GM12878 (cell line): ENCODE results near the gene TOR1B. TPM values are rescaled to one million over a fixed set of nuclear protein-coding genes. Genes with fewer than 3 reads are reported as not detected.

Source experiments
- ATAC-seq: fragments of 200-7000 bp; cut with Tn5 transposase; 3 replicates; pipeline ENCODE4 v1.9.1; 2020; ENCODE audit warnings: mild to moderate bottlenecking, moderate library complexity
- BruUV-seq: library from RNA; stranded (reverse); fragments of 400-500 nt; replicated peaks from 2 replicates; lab custom pipeline; 2021; lab: Mats Ljungman, UMichigan
- CTCF ChIA-PET: fragments of 300-600 bp; sonication (Branson Sonifier 250); formaldehyde crosslinking; extraction: SDS; loops from one replicate; lab custom pipeline; 2021; ENCODE audit warnings: inconsistent platforms; lab: Yijun Ruan, JAX
- POLR2A ChIA-PET: fragments of 350-600 bp; formaldehyde crosslinking; extraction: SDS; loops from one replicate; lab custom pipeline; 2021; ENCODE audit warnings: inconsistent platforms; lab: Charles Lee
- RAD21 ChIA-PET: fragments of 300-600 bp; sonication (Branson Sonifier 250); formaldehyde crosslinking; loops from one replicate; lab custom pipeline; 2023; ENCODE audit warnings: antibody characterized with exemption; ENCODE audit not compliant: unreplicated experiment; lab: Charles Lee
- SMC1A ChIA-PET: fragments of 300-600 bp; sonication (Branson Sonifier 250); formaldehyde crosslinking; loops from one replicate; lab custom pipeline; 2023; ENCODE audit not compliant: unreplicated experiment, uncharacterized antibody; lab: Charles Lee
- DNase-seq: peaks from one replicate; pipeline ENCODE4 v3.0.0-alpha.2; 2011; ENCODE audit warnings: low read depth, low spot score
- FAIRE-seq: peaks from 3 replicates; lab custom pipeline; 2011; peaks lifted over from hg19 to GRCh38; lab: Jason Lieb, UNC
- H2AFZ ChIP-seq: 2 replicates; pipeline ENCODE4 v1.6.0; 2011; ENCODE audit warnings: low read depth, low read length, control low read depth; ENCODE audit not compliant: control insufficient read depth
- H3K27ac ChIP-seq: 2 replicates; pipeline ENCODE4 v1.5.1; 2011; ENCODE audit warnings: control low read depth; ENCODE audit not compliant: control insufficient read depth, insufficient read depth
- H3K27me3 ChIP-seq, 2 experiments: replicated peaks in 1 of 2; 2 replicates each; pipeline versions ENCODE4 v1.6.0 to v1.6.1; 2011; ENCODE audit warnings: low read length in 1 of 2; ENCODE audit not compliant: control insufficient read depth in 2 of 2, insufficient read depth in 2 of 2
- H3K36me3 ChIP-seq, 2 experiments: 2 replicates each; pipeline ENCODE4 v1.5.1; 2011; ENCODE audit warnings: low read length in 1 of 2; ENCODE audit not compliant: control insufficient read depth in 2 of 2, insufficient read depth in 2 of 2
- H3K4me1 ChIP-seq: 2 replicates; pipeline ENCODE4 v1.6.1; 2011; ENCODE audit warnings: mild to moderate bottlenecking, low read length, moderate library complexity, mixed read lengths; ENCODE audit not compliant: control insufficient read depth, insufficient read depth
- H3K4me2 ChIP-seq: 2 replicates; pipeline ENCODE4 v1.6.0; 2011; ENCODE audit warnings: control low read depth; ENCODE audit not compliant: control insufficient read depth, insufficient read depth
- H3K4me3 ChIP-seq: fragments of 200-600 bp; sonication (generic); 2 replicates; pipeline ENCODE4 v1.5.1; 2016
- H3K79me2 ChIP-seq: 2 replicates; pipeline ENCODE4 v1.6.0; 2011; ENCODE audit warnings: low read length; ENCODE audit not compliant: control insufficient read depth, insufficient read depth
- H3K9ac ChIP-seq: 2 replicates; pipeline ENCODE4 v1.8.0; 2011; ENCODE audit warnings: low read length, control low read depth, mixed read lengths; ENCODE audit not compliant: control insufficient read depth, insufficient read depth
- H3K9me3 ChIP-seq: replicated peaks from 3 replicates; pipeline ENCODE4 v1.5.1; 2011; ENCODE audit warnings: mild to moderate bottlenecking, low read length; ENCODE audit not compliant: control insufficient read depth, insufficient read depth
- H4K20me1 ChIP-seq: 2 replicates; pipeline ENCODE4 v1.6.0; 2011; ENCODE audit not compliant: control insufficient read depth, insufficient read depth
- ATF7 ChIP-seq: fragments of 450-650 bp; IDR thresholded peaks from 2 replicates; pipeline ENCODE4 v1.6.1; 2016; ENCODE audit warnings: low read depth, mild to moderate bottlenecking
- BACH1 ChIP-seq: fragments of 450-650 bp; IDR thresholded peaks from 2 replicates; pipeline ENCODE4 v1.6.1; 2017; ENCODE audit warnings: mild to moderate bottlenecking, borderline replicate concordance
- CBFB ChIP-seq: IDR thresholded peaks from 2 replicates; pipeline ENCODE4 v1.6.1; 2016; ENCODE audit warnings: antibody characterized with exemption, low read depth
- DPF2 ChIP-seq: fragments of 450-650 bp; IDR thresholded peaks from 2 replicates; pipeline ENCODE4 v1.6.1; 2017; ENCODE audit warnings: mild to moderate bottlenecking
- EP300 ChIP-seq, 2 experiments: fragments of 150-350 bp in 1 of 2; IDR thresholded peaks; 2 replicates each; pipeline ENCODE4 v1.6.1; 2011 to 2012; ENCODE audit warnings: low read depth in 2 of 2, low read length in 2 of 2, borderline replicate concordance in 1 of 2, improper control_type of control experiment in 1 of 2, inconsistent platforms in 1 of 2; ENCODE audit not compliant: control insufficient read depth in 1 of 2
- GATAD2B ChIP-seq: fragments of 450-650 bp; conservative IDR thresholded peaks from 2 replicates; pipeline ENCODE4 v1.6.1; 2017; ENCODE audit warnings: low read depth, mild to moderate bottlenecking, moderate library complexity
- RBBP5 ChIP-seq: fragments of 200-600 bp; sonication (generic); conservative IDR thresholded peaks from 2 replicates; pipeline ENCODE4 v1.6.1; 2016
- RELA ChIP-seq: fragments of 450-650 bp; IDR thresholded peaks from 2 replicates; pipeline ENCODE4 v1.8.0; 2014; ENCODE audit warnings: borderline replicate concordance; ENCODE audit not compliant: partially characterized antibody
- SKIL ChIP-seq: fragments of 450-650 bp; IDR thresholded peaks from 2 replicates; pipeline ENCODE4 v1.6.1; 2017; ENCODE audit warnings: mild to moderate bottlenecking, low read depth, inconsistent platforms; ENCODE audit not compliant: poor library complexity, severe bottlenecking
- SMARCA5 ChIP-seq: fragments of 450-650 bp; IDR thresholded peaks from 2 replicates; pipeline ENCODE4 v1.6.1; 2017; ENCODE audit warnings: mild to moderate bottlenecking
- STAT1 ChIP-seq: fragments of 450-650 bp; conservative IDR thresholded peaks from 2 replicates; pipeline ENCODE4 v1.6.1; 2014; ENCODE audit warnings: antibody characterized with exemption, mild to moderate bottlenecking
- SUZ12 ChIP-seq: fragments of 200-600 bp; sonication (generic); IDR thresholded peaks from one replicate; pipeline ENCODE4 v1.6.1; 2018; ENCODE audit warnings: antibody characterized with exemption, mild to moderate bottlenecking; ENCODE audit not compliant: unreplicated experiment
- ZBED1 ChIP-seq: IDR thresholded peaks from 2 replicates; pipeline ENCODE4 v1.6.1; 2016; ENCODE audit warnings: borderline replicate concordance
- ZNF207 ChIP-seq: fragments of 450-650 bp; IDR thresholded peaks from 2 replicates; pipeline ENCODE4 v1.6.1; 2014; ENCODE audit warnings: antibody characterized with exemption, mild to moderate bottlenecking, borderline replicate concordance
- WGBS: methylation state at CpG from one replicate; pipeline ENCODE4 v1.1.6; 2016; ENCODE audit warnings: low lambda C conversion rate; ENCODE audit not compliant: insufficient replicate concordance, insufficient coverage; ENCODE audit errors: missing lambda C conversion rate; 5-methylcytosine and 5-hydroxymethylcytosine counted together
- in situ Hi-C: fragments of 300-500 bp; cut with MboI; formaldehyde crosslinking; loops from 9 replicates; pipeline ENCODE4 v1.14.3; 2018; ENCODE audit warnings: mixed read lengths
- intact Hi-C: fragments of 100-400 bp; cut with micrococcal nuclease; formaldehyde crosslinking; loops from one replicate; pipeline ENCODE4 v1.14.2; 2022; ENCODE audit not compliant: unreplicated experiment
- polyA plus RNA-seq, 11 experiments: library from polyadenylated mRNA; depleted of rRNA in 4 of 11; unstranded in 6 of 11; stranded (reverse) in 5 of 11; fragments of >200 nt; fragmentation: Nextera tagmentation in 4 of 11; fragmentation: Illumina TruSeq in 1 of 11; extraction: Ambion mirVana in 4 of 11; extraction: Trizol in 1 of 11; gene quantifications; 1 replicate in 1 of 11; 2 replicates in 10 of 11; pipeline versions ENCODE4 v1.2.1 to v1.2.3, GENCODE V29; 2011 to 2016; ENCODE audit warnings: inconsistent platforms in 2 of 11, missing spikeins in 2 of 11, low read depth in 1 of 11
- total RNA-seq, 4 experiments: library from RNA; depleted of rRNA in 3 of 4; stranded (reverse); fragments of >200 nt in 3 of 4; fragmentation: Illumina TruSeq in 1 of 4; extraction: Trizol in 1 of 4; gene quantifications; 2 replicates each; pipeline versions ENCODE4 v1.2.1 to v1.2.3, GENCODE V29; 2013 to 2021
- TF ChIP-seq, protein P1 (sequence below): IDR thresholded peaks from 2 replicates; pipeline ENCODE4 v1.6.1; 2011; ENCODE audit warnings: low read depth, low read length, improper control_type of control experiment, borderline replicate concordance
- TF ChIP-seq, protein P2 (sequence below): fragments of 450-650 bp; IDR thresholded peaks from 2 replicates; pipeline ENCODE4 v1.6.1; 2016; ENCODE audit warnings: mild to moderate bottlenecking
- TF ChIP-seq, protein P3 (sequence below): IDR thresholded peaks from 2 replicates; pipeline ENCODE4 v1.6.1; 2012; ENCODE audit warnings: low read length, inconsistent platforms

TOR1B gene
- total and polyA plus RNA-seq, 10 of the 15 experiments (the other 5 are each of a cell fraction or from before 2014, with no cell fraction given): 1.8 to 17.5 (median 9.9) TPM

GRCh38 chr9:129853614-129854013, 50.6 kb downstream of the TOR1B start:
- Histone ChIP-seq H3K4me2 (no peak overlapping the region), H3K79me2 (no peaks in the 10 kb centered on the region), H3K9me3 (no peaks in the 10 kb centered on the region), H3K27ac (no peak overlapping the region), H4K20me1 (no peaks in the 10 kb centered on the region), H3K36me3 (peaks cover 0 to 8% of the 10 kb centered on the region in 2 experiments; a peak in 3 of 4 replicates), H3K4me3 (no peak overlapping the region), H3K4me1 (no peaks in the 10 kb centered on the region), H3K27me3 (no peaks in the 10 kb centered on the region), H2AFZ (no peak overlapping the region), H3K9ac (no peak overlapping the region)
- BruUV-seq: no TSS peak
- intact Hi-C loops: no loop called here
- RAD21 ChIA-PET: no interaction called here
- ATAC-seq (no peak), DNase-seq (no peak), FAIRE-seq (no peak)
- in situ Hi-C loops: no loop called here
- SMC1A ChIA-PET: interaction anchor here (1.2 kb wide), 1 partner anchor 109 kb away, joined by 3 read pairs; no protein-coding TSS in a partner anchor
- CTCF ChIA-PET: interaction anchor here (1.2 kb wide), 1 partner anchor 10 kb away, joined by 3 read pairs; no protein-coding TSS in a partner anchor
- POLR2A ChIA-PET: no interaction called here
- 43% methylated on average over 3 of the region's 3 CpGs for WGBS
- TF ChIP-seq SMARCA5: no peak
- TF ChIP-seq ZBED1: no peak
- no peak for TF ChIP-seq SKIL
- no peak for TF ChIP-seq STAT1
- TF ChIP-seq BACH1: no peak
- TF ChIP-seq, protein P1, sequence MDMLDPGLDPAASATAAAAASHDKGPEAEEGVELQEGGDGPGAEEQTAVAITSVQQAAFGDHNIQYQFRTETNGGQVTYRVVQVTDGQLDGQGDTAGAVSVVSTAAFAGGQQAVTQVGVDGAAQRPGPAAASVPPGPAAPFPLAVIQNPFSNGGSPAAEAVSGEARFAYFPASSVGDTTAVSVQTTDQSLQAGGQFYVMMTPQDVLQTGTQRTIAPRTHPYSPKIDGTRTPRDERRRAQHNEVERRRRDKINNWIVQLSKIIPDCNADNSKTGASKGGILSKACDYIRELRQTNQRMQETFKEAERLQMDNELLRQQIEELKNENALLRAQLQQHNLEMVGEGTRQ: no peak
- TF ChIP-seq, protein P2, sequence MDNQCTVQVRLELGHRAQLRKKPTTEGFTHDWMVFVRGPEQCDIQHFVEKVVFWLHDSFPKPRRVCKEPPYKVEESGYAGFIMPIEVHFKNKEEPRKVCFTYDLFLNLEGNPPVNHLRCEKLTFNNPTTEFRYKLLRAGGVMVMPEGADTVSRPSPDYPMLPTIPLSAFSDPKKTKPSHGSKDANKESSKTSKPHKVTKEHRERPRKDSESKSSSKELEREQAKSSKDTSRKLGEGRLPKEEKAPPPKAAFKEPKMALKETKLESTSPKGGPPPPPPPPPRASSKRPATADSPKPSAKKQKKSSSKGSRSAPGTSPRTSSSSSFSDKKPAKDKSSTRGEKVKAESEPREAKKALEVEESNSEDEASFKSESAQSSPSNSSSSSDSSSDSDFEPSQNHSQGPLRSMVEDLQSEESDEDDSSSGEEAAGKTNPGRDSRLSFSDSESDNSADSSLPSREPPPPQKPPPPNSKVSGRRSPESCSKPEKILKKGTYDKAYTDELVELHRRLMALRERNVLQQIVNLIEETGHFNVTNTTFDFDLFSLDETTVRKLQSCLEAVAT: no peak
- TF ChIP-seq ZNF207: no peak
- no peak for TF ChIP-seq RBBP5
- no peak for TF ChIP-seq EP300 (IDR thresholded peaks at IDR 0.05; ENCODE audit: borderline replicate concordance in 1 of 2, control insufficient read depth in 1 of 2, low read depth in 2 of 2, low read length in 2 of 2)
- no peak for TF ChIP-seq DPF2
- no peak for TF ChIP-seq RELA
- no peak for TF ChIP-seq SUZ12
- TF ChIP-seq, protein P3, sequence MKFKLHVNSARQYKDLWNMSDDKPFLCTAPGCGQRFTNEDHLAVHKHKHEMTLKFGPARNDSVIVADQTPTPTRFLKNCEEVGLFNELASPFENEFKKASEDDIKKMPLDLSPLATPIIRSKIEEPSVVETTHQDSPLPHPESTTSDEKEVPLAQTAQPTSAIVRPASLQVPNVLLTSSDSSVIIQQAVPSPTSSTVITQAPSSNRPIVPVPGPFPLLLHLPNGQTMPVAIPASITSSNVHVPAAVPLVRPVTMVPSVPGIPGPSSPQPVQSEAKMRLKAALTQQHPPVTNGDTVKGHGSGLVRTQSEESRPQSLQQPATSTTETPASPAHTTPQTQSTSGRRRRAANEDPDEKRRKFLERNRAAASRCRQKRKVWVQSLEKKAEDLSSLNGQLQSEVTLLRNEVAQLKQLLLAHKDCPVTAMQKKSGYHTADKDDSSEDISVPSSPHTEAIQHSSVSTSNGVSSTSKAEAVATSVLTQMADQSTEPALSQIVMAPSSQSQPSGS: no peak
- TF ChIP-seq GATAD2B: no peak
- TF ChIP-seq ATF7: no peak
- TF ChIP-seq CBFB: no peak
